ENCODE measurements around the gene IL25.

- TF ChIP-seq CTCF (IDR thresholded peaks at IDR 0.05) (no peak), POLR2AphosphoS5 (IDR thresholded peaks at IDR 0.05) (no peak), EP300 (IDR thresholded peaks at IDR 0.05) (no peak), POLR2A (IDR thresholded peaks at IDR 0.05) (no peak)
Observed at GRCh38 chr14:23345987-23346692, 26.5 kb upstream of the IL25 start.

Data from stomach (tissue), 4 donors.